Stimulated activated CD4-positive, alpha-beta T cell treated with anti-CD3 and anti-CD28 coated beads, Interleukin-15, amount 100 ng/mL, for 1 hour (primary cell): ENCODE results near the gene LGALS13.
"Not testable (repeated sequence)": the region's sequence is repeated elsewhere in the genome, so short reads cannot be mapped to it uniquely, and the experiment has no call there.

Source experiments
- DNase-seq, 2 donors: peaks; one replicate each; pipeline ENCODE4 v3.0.0-alpha.2; 2020; ENCODE audit warnings: low read depth in 1 of 2, low spot score in 1 of 2

LGALS13 gene

GRCh38 chr19:39613597-39613996 is 11.3 kb downstream of the LGALS13 start:
- DNase-seq = no peak

GRCh38 chr19:39617745-39618144 is 15.4 kb downstream of the LGALS13 start:
- no peak for DNase-seq

GRCh38 chr19:39623946-39624345 is 21.6 kb downstream of the LGALS13 start:
- no peak for DNase-seq

GRCh38 chr19:39627631-39628030 is 25.3 kb downstream of the LGALS13 start:
- DNase-seq = not testable (repeated sequence)

- DNase-seq = no peak
Observed at GRCh38 chr19:39631178-39631577, 28.9 kb downstream of the LGALS13 start.

GRCh38 chr19:39631626-39632025 is 29.3 kb downstream of the LGALS13 start:
- no peak for DNase-seq

- no peak for DNase-seq
Observed at GRCh38 chr19:39637891-39638290, 35.6 kb downstream of the LGALS13 start.

GRCh38 chr19:39641773-39642172 is 39.4 kb downstream of the LGALS13 start:
- no peak for DNase-seq

- no peak for DNase-seq
Observed at GRCh38 chr19:39643591-39643990, 41.3 kb downstream of the LGALS13 start.

- peak in 1 of 2 donors; percentile 3 for DNase-seq
Observed at GRCh38 chr19:39645800-39646411, 43.6 kb downstream of the LGALS13 start.

GRCh38 chr19:39647918-39648317 is 45.6 kb downstream of the LGALS13 start:
- DNase-seq = no peak

- no peak for DNase-seq
Observed at GRCh38 chr19:39655613-39656012, 53.3 kb downstream of the LGALS13 start, which contains the start of gene LGALS16. Gene LGALS16 (plus strand): TSS chr19:39655913. CDS start chr19:39655962, 49 bp downstream.
